ENCODE results near the gene TMED9.

The TMED9 gene

DNA sequence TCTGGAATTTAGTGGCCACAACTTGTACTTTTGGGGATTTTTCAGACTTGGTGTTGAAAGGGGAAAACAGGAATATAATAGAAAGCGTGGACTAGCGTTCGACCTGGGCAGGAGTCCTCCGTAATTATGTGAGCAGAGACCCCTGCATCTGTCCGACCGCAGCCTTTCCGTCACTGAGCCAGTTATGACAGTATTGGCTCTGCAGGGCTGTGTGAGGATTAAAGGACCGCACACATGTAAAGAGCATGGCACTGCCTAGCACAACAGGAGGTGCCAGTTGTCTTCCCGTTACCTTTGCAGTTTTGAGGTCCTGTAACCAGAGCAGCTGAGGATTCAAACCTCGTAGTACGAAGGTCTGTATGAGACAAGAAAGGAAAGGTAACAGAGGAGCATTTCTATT, 9.1 kb downstream of the TMED9 start:
- H3K9ac ChIP-seq (ENCODE audit: low read depth, low read length) = no peak overlapping the region
- H3K27ac ChIP-seq (ENCODE audit: low read length) = no peak overlapping the region
- H3K36me3 ChIP-seq (ENCODE audit: insufficient read depth, low read depth, low read length) = peaks cover 16% of the 10 kb centered on the region
- H3K27me3 ChIP-seq (ENCODE audit: insufficient read depth, low read length) = peaks cover 17% of the 10 kb centered on the region
- peak overlapping the region; percentile 92 for H3K4me3 ChIP-seq (ENCODE audit: low read length)
- no peaks in the 10 kb centered on the region for H3K9me3 ChIP-seq (ENCODE audit: insufficient read depth, low read depth, low read length)
- no peaks in the 10 kb centered on the region for H3K4me1 ChIP-seq (ENCODE audit: insufficient read depth, low read length)

DNA sequence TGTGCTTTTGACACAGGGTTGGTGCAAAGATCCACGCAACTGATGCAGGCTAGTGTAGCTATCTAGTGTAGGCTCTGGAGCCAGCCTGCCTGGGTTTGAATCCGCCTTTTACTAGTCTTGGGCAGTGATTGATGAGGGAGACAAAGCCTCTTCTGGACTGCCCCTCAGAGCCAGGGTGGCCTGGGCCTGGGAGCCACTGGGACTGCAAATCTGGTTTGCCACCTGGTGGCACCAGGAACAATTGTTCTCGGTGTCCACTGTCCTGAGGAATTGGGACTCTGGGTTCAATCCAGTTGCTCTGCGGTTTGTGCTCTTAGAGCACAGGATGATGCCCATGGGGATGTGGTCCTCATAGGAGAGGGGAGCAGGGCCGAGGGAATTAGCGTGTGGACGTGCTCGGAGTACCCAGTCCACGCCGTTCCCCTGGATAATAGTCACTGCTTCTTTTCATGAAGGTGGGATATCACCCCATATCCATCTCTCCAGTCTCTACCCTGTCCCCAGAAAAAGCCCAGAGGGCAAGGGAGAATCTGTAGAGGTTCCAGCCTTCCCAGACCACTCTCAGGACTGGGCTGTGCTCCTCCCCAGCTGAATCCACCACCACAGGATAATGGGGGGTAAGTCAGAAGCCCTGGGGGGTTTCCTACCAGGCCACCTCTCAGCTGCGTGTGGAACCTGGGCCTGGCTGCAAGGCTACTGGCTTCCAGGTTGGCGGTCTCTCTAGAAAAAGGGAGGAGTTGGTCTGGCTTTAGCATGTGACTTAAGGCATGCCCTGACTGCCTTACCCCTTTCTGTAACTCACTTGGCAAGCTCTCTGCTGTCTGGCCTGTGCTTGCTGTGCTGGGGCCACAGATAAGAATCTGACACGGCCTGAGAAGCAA, 9.8 kb downstream of the TMED9 start:
- H3K9ac ChIP-seq (ENCODE audit: low read depth, low read length) = no peak overlapping the region
- no peaks in the 10 kb centered on the region for H3K4me1 ChIP-seq (ENCODE audit: insufficient read depth, low read length)
- H3K9me3 ChIP-seq (ENCODE audit: insufficient read depth, low read depth, low read length) = no peaks in the 10 kb centered on the region
- H3K27ac ChIP-seq (ENCODE audit: low read length) = no peak overlapping the region
- H3K27me3 ChIP-seq (ENCODE audit: insufficient read depth, low read length) = peaks cover 17% of the 10 kb centered on the region
- H3K4me3 ChIP-seq (ENCODE audit: low read length) = no peak overlapping the region
- 0 out of 2 replicates have a peak, but pooled peaks cover 9% of the 10 kb centered on the region for H3K36me3 ChIP-seq (ENCODE audit: insufficient read depth, low read depth, low read length)

DNA sequence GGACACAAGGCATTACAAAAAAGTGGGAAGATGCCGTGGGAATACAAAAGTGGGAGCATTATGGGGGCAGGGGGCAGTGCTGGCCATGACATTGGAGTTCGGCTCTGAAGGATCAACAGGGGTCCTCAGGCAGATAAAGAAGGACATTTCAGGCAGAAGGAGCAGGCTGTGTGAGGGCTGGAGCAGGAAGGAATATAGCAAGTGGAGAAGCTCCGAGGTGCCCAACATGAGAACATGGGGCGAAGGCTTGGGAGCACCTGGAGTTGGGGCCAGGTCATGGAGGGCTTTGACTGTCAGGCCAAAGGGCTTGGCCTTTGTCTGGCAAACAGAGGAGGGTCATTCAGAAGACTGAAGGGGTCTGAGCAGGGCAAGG, 10.4 kb downstream of the TMED9 start:
- peaks cover 17% of the 10 kb centered on the region for H3K27me3 ChIP-seq (ENCODE audit: insufficient read depth, low read length)
- no peak overlapping the region for H3K4me3 ChIP-seq (ENCODE audit: low read length)
- H3K36me3 ChIP-seq (ENCODE audit: insufficient read depth, low read depth, low read length) = 0 out of 2 replicates have a peak, but pooled peaks cover 9% of the 10 kb centered on the region
- no peak overlapping the region for H3K27ac ChIP-seq (ENCODE audit: low read length)
- no peaks in the 10 kb centered on the region for H3K4me1 ChIP-seq (ENCODE audit: insufficient read depth, low read length)
- no peak overlapping the region for H3K9ac ChIP-seq (ENCODE audit: low read depth, low read length)
- H3K9me3 ChIP-seq (ENCODE audit: insufficient read depth, low read depth, low read length) = no peaks in the 10 kb centered on the region

DNA sequence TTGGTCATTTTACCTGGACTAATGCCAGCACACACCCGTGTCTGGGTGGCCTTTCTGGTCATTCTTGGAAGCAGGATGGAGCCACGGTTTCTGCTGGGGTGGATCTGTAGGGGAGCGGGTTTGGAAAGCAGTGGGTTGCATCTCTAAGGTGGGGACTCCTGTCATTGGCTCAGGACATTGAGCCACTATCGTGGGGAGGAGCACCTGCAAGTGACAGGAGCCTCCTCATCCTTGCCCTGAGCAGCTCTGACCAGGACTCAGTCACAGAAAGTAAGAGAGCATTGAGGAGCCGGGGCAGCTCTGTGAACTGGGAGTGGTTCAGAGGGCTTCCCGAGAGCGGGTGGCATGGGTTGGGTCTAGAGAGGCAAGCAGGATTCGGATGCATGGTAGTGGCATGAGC, 11.6 kb downstream of the TMED9 start:
- H3K4me3 ChIP-seq (ENCODE audit: low read length) = no peak overlapping the region
- 0 out of 2 replicates have a peak, but pooled peaks cover 9% of the 10 kb centered on the region for H3K36me3 ChIP-seq (ENCODE audit: insufficient read depth, low read depth, low read length)
- peaks cover 14% of the 10 kb centered on the region for H3K27me3 ChIP-seq (ENCODE audit: insufficient read depth, low read length)
- peaks cover 4% of the 10 kb centered on the region; the same call in 1 of the 2 replicates for H3K4me1 ChIP-seq (ENCODE audit: insufficient read depth, low read length)
- H3K27ac ChIP-seq (ENCODE audit: low read length) = no peak overlapping the region
- H3K9ac ChIP-seq (ENCODE audit: low read depth, low read length) = no peak overlapping the region; the same call in 1 of the 2 replicates
- H3K9me3 ChIP-seq (ENCODE audit: insufficient read depth, low read depth, low read length) = no peaks in the 10 kb centered on the region

DNA sequence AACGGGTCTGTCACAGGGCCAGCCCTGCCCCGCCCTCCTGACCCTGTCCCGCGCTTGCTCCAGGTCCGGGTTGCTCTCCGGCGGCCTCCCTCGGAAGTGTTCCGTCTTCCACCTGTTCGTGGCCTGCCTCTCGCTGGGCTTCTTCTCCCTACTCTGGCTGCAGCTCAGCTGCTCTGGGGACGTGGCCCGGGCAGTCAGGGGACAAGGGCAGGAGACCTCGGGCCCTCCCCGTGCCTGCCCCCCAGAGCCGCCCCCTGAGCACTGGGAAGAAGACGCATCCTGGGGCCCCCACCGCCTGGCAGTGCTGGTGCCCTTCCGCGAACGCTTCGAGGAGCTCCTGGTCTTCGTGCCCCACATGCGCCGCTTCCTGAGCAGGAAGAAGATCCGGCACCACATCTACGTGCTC, 12.1 kb downstream of the TMED9 start:
- Histone ChIP-seq H3K36me3 (ENCODE audit: insufficient read depth, low read depth, low read length) (0 out of 2 replicates have a peak, but pooled peaks cover 9% of the 10 kb centered on the region), H3K27me3 (ENCODE audit: insufficient read depth, low read length) (peaks cover 10% of the 10 kb centered on the region), H3K9ac (ENCODE audit: low read depth, low read length) (no peak overlapping the region), H3K27ac (ENCODE audit: low read length) (no peak overlapping the region), H3K4me1 (ENCODE audit: insufficient read depth, low read length) (peaks cover 4% of the 10 kb centered on the region; the same call in 1 of the 2 replicates), H3K9me3 (ENCODE audit: insufficient read depth, low read depth, low read length) (no peaks in the 10 kb centered on the region), H3K4me3 (ENCODE audit: low read length) (no peak overlapping the region)

DNA sequence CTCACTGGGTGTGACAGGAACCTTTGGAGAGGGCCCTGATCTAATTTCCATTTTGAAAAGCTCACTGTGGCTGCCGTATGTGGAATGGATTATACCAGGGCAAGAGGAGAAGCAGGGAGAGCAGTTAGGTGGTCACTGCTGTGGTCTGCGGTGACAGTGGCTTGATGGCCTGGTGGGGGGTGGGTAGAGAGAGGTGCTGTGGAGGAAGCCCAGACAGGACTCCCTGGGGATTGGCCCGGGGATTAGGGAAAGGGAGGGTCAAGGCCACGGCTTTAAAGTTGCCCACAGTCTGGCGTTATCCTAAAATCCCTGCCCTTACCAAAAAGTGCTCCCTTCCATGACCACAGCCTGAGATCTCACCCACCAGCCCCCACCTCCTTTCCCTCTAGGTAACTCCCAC, 12.7 kb downstream of the TMED9 start:
- Histone ChIP-seq H3K36me3 (ENCODE audit: insufficient read depth, low read depth, low read length) (0 out of 2 replicates have a peak, but pooled peaks cover 9% of the 10 kb centered on the region), H3K9ac (ENCODE audit: low read depth, low read length) (no peak overlapping the region), H3K27me3 (ENCODE audit: insufficient read depth, low read length) (peaks cover 10% of the 10 kb centered on the region; the same call in 1 of the 2 replicates), H3K4me3 (ENCODE audit: low read length) (no peak overlapping the region), H3K9me3 (ENCODE audit: insufficient read depth, low read depth, low read length) (no peaks in the 10 kb centered on the region), H3K4me1 (ENCODE audit: insufficient read depth, low read length) (peaks cover 4% of the 10 kb centered on the region; the same call in 1 of the 2 replicates), H3K27ac (ENCODE audit: low read length) (no peak overlapping the region)

DNA sequence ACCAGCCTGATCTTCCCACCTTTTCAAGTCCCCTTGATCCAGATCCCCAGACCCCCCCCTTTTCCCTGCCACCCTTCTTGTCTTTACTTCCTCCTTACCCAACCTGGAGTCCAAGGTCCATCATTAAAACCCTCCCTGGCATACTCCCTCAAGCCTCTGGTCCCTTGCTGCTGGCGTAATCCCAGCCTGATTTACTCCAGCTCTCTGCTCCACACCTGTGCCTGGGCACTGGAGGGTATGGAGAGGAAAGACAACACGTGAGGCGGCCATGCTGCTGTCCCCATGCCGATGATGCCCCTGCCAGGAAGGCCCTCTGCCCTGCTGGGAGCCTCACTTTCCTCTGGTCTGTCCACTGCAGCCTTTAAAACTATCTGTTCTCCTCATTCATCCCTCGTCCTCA, 13.1 kb downstream of the TMED9 start:
- Histone ChIP-seq H3K27me3 (ENCODE audit: insufficient read depth, low read length) (peaks cover 10% of the 10 kb centered on the region; the same call in 1 of the 2 replicates), H3K36me3 (ENCODE audit: insufficient read depth, low read depth, low read length) (0 out of 2 replicates have a peak, but pooled peaks cover 9% of the 10 kb centered on the region), H3K9ac (ENCODE audit: low read depth, low read length) (no peak overlapping the region), H3K27ac (ENCODE audit: low read length) (no peak overlapping the region), H3K9me3 (ENCODE audit: insufficient read depth, low read depth, low read length) (no peaks in the 10 kb centered on the region), H3K4me1 (ENCODE audit: insufficient read depth, low read length) (peaks cover 4% of the 10 kb centered on the region; the same call in 1 of the 2 replicates), H3K4me3 (ENCODE audit: low read length) (no peak overlapping the region)

DNA sequence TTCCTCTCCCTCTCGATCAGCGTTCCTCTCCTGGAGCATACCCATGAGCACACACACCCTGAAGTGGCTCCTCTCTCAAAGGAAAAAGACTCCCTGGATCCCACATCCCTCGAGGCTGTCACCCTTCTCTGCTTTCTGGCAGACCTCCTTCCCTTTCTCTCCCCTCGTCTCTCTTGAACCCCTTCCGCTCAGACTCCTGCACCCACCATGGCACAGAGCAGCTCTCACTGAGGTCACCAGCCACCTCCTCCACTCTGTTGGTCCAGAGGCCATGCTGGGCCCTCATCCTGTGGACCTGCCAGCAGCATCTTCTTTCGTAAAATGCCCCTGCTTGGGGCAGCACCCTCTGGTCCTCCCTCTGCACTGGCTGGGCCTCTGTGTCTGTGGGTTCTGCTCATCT, 13.7 kb downstream of the TMED9 start:
- H3K9ac ChIP-seq (ENCODE audit: low read depth, low read length) = no peak overlapping the region
- H3K27ac ChIP-seq (ENCODE audit: low read length) = no peak overlapping the region
- no peaks in the 10 kb centered on the region for H3K9me3 ChIP-seq (ENCODE audit: insufficient read depth, low read depth, low read length)
- peaks cover 7% of the 10 kb centered on the region; the same call in 1 of the 2 replicates for H3K27me3 ChIP-seq (ENCODE audit: insufficient read depth, low read length)
- 0 out of 2 replicates have a peak, but pooled peaks cover 9% of the 10 kb centered on the region for H3K36me3 ChIP-seq (ENCODE audit: insufficient read depth, low read depth, low read length)
- H3K4me1 ChIP-seq (ENCODE audit: insufficient read depth, low read length) = peaks cover 4% of the 10 kb centered on the region; the same call in 1 of the 2 replicates
- no peak overlapping the region for H3K4me3 ChIP-seq (ENCODE audit: low read length)

DNA sequence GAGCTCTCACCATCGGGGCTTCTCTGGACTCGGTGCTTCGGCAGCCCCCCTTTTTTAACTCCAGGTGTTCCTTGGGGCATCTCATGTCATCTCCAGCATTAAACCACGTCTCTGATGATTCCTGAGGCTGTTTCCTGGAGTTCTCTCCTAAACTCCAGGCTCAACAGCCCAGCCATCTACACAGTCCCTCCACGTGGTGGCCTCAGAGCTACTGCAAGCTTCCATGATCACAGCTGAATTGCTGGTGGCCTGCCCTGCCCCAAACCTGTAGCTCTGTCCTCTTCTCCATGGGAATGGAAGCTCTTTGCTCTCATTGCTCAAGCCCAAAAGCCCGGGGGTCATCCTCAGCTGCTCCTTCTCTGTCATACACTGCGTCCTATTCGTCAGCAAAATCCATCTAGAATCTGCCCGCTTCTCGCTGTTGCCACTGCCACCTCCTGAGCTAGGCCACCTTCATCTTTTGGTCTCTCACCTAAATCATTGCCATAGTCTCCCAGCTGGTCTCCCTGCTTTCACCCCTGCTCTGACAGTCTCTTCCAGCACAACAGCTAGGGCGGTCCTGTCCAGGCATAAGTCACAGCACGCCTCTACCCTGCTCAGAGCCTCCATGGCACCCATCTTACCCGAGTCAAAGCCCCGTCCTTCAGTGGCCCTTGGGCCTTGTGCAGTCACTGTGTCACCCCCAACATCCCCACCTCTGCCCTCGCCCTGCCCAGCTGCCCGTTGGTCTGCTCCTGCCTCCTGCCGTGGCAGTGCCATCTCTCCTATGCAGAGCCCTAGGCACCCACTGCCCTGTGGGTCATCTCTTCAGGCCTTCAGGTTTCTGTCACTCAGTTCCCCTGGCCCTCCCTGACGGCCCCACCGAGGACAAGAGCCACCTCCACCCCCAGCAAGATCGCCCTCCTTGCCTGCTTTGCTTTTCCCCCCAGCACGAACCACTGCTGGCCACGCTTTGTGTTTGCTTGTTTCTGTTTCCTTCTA, 14.4 kb downstream of the TMED9 start:
- H3K9ac ChIP-seq (ENCODE audit: low read depth, low read length) = no peak overlapping the region
- peaks cover 4% of the 10 kb centered on the region; the same call in 1 of the 2 replicates for H3K4me1 ChIP-seq (ENCODE audit: insufficient read depth, low read length)
- 0 out of 2 replicates have a peak, but pooled peaks cover 9% of the 10 kb centered on the region for H3K36me3 ChIP-seq (ENCODE audit: insufficient read depth, low read depth, low read length)

DNA sequence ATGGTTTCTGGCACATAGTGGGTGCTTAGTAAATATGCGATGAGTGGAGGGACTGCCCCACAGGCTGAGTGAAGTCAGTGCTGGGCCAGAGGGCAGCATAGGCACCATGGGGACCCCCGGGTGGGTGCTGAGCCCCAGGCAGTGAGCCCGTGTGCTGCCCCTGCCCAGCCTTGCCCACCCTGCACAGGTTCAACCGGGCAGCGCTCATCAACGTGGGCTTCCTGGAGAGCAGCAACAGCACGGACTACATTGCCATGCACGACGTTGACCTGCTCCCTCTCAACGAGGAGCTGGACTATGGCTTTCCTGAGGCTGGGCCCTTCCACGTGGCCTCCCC, 15.1 kb downstream of the TMED9 start:
- Histone ChIP-seq H3K9me3 (ENCODE audit: insufficient read depth, low read depth, low read length) (no peaks in the 10 kb centered on the region), H3K27me3 (ENCODE audit: insufficient read depth, low read length) (no peaks in the 10 kb centered on the region; the same call in 1 of the 2 replicates), H3K4me1 (ENCODE audit: insufficient read depth, low read length) (peaks cover 4% of the 10 kb centered on the region; the same call in 1 of the 2 replicates), H3K4me3 (ENCODE audit: low read length) (no peak overlapping the region), H3K9ac (ENCODE audit: low read depth, low read length) (peak overlapping the region; percentile 57; the same call in 1 of the 2 replicates), H3K36me3 (ENCODE audit: insufficient read depth, low read depth, low read length) (0 out of 2 replicates have a peak, but pooled peaks cover 9% of the 10 kb centered on the region), H3K27ac (ENCODE audit: low read length) (no peak overlapping the region)

More for the DNA sequence above, 14.4 kb downstream of the TMED9 start:
- no peak overlapping the region for H3K27ac ChIP-seq (ENCODE audit: low read length)
- H3K27me3 ChIP-seq (ENCODE audit: insufficient read depth, low read length) = peaks cover under 1% of the 10 kb centered on the region; the same call in 1 of the 2 replicates
- H3K4me3 ChIP-seq (ENCODE audit: low read length) = no peak overlapping the region
- H3K9me3 ChIP-seq (ENCODE audit: insufficient read depth, low read depth, low read length) = no peaks in the 10 kb centered on the region

Measured in iPS-20b (cell line).